K562 (cell line): Measurements from ENCODE around the gene SLC44A1. TPM values are rescaled to one million over a fixed set of nuclear protein-coding genes. Genes with fewer than 3 reads are reported as not detected.

Experiments used
- ASH1L ChIP-seq: fragments of 450-650 bp; IDR thresholded peaks from 2 replicates; pipeline ENCODE4 v1.6.1; 2018; ENCODE audit warnings: borderline replicate concordance, mild to moderate bottlenecking, low read depth; ENCODE audit not compliant: partially characterized antibody
- CBFA2T3 ChIP-seq: fragments of 450-650 bp; IDR thresholded peaks from 2 replicates; pipeline ENCODE4 v1.6.1; 2017
- GTF2A2 ChIP-seq: IDR thresholded peaks from 2 replicates; pipeline ENCODE4 v1.6.1; 2016; ENCODE audit warnings: mild to moderate bottlenecking, missing genetic modification characterization, missing compliant biosample characterization
- HDAC1 ChIP-seq, 2 experiments: fragments of 450-650 bp; IDR thresholded peaks; 2 replicates each; pipeline ENCODE4 v1.6.1; 2016 to 2017; ENCODE audit warnings: inconsistent platforms in 1 of 2, mild to moderate bottlenecking in 1 of 2, moderate library complexity in 1 of 2
- HEY1 ChIP-seq: fragments of 250-450 bp; sonication (Bioruptor Pico); IDR thresholded peaks from 2 replicates; pipeline ENCODE4 v1.5.0; 2020; ENCODE audit warnings: mild to moderate bottlenecking, moderate library complexity, borderline replicate concordance
- KLF1 ChIP-seq: fragments of 450-650 bp; IDR thresholded peaks from 2 replicates; pipeline ENCODE4 v1.6.1; 2016; ENCODE audit warnings: missing genetic modification characterization, missing compliant biosample characterization
- L3MBTL2 ChIP-seq: fragments of 450-650 bp; IDR thresholded peaks from 2 replicates; pipeline ENCODE4 v1.6.1; 2016; ENCODE audit warnings: mild to moderate bottlenecking, moderate library complexity
- MCM5 ChIP-seq: fragments of 450-650 bp; IDR thresholded peaks from 2 replicates; pipeline ENCODE4 v1.6.1; 2016; ENCODE audit warnings: low read depth
- NEUROD1 ChIP-seq: fragments of 150-350 bp; IDR thresholded peaks from 2 replicates; pipeline ENCODE4 v1.6.1; 2014; ENCODE audit warnings: borderline replicate concordance, low read length, low read depth; ENCODE audit not compliant: partially characterized antibody
- NFRKB ChIP-seq: fragments of 450-650 bp; IDR thresholded peaks from 2 replicates; pipeline ENCODE4 v1.6.1; 2016; ENCODE audit warnings: low read depth
- RBM14 ChIP-seq: fragments of 200-400 bp; formaldehyde crosslinking; IDR thresholded peaks from 2 replicates; pipeline ENCODE4 v1.6.1; 2018; ENCODE audit warnings: low read depth, mild to moderate bottlenecking, low read length, moderate library complexity, borderline replicate concordance; ENCODE audit not compliant: insufficient read depth
- RBM25 ChIP-seq: fragments of 200-400 bp; formaldehyde crosslinking; IDR thresholded peaks from 2 replicates; pipeline ENCODE4 v1.6.1; 2018; ENCODE audit warnings: low read length, low read depth, moderate library complexity; ENCODE audit not compliant: severe bottlenecking
- SNIP1 ChIP-seq: fragments of 450-650 bp; IDR thresholded peaks from 2 replicates; pipeline ENCODE4 v1.7.1; 2017; ENCODE audit warnings: low read depth, mild to moderate bottlenecking
- STAG1 ChIP-seq: sonication (generic); formaldehyde crosslinking; IDR thresholded peaks from 2 replicates; pipeline ENCODE4 v1.5.0; 2020; ENCODE audit warnings: missing genetic modification reagents, borderline replicate concordance
- ZNF695 ChIP-seq: fragments of 450-650 bp; formaldehyde crosslinking; IDR thresholded peaks from 2 replicates; pipeline ENCODE4 v1.4.0; 2020; ENCODE audit warnings: mild to moderate bottlenecking, moderate library complexity
- polyA plus RNA-seq, 8 experiments: library from polyadenylated mRNA; depleted of rRNA in 4 of 8; stranded (reverse) in 5 of 8; unstranded in 3 of 8; fragments of >200 nt; fragmentation: Nextera tagmentation in 2 of 8; fragmentation: Illumina TruSeq in 1 of 8; extraction: Ambion mirVana in 2 of 8; extraction: Trizol in 1 of 8; gene quantifications; 2 replicates each; pipeline versions ENCODE4 v1.2.1 to v1.2.3, GENCODE V29; 2011 to 2014; ENCODE audit warnings: inconsistent platforms in 1 of 8, missing spikeins in 1 of 8
- total RNA-seq, 7 experiments: library from RNA; depleted of rRNA in 6 of 7; stranded (reverse); fragments of >200 nt in 6 of 7; fragmentation: Illumina TruSeq in 2 of 7; extraction: Trizol in 2 of 7; gene quantifications; 2 replicates each; pipeline versions ENCODE4 v1.2.1 to v1.2.3, GENCODE V29; 2011 to 2021; ENCODE audit warnings: low replicate concordance in 1 of 7
- TF ChIP-seq, protein P1 (sequence below): fragments of 450-650 bp; IDR thresholded peaks from 2 replicates; pipeline ENCODE4 v1.6.1; 2016
- TF ChIP-seq, protein P2 (sequence below): fragments of 250-450 bp; sonication (Bioruptor Pico); IDR thresholded peaks from 2 replicates; pipeline ENCODE4 v1.6.1; 2021; ENCODE audit warnings: mild to moderate bottlenecking
- TF ChIP-seq, protein P3 (sequence below): fragments of 450-650 bp; IDR thresholded peaks from 2 replicates; pipeline ENCODE4 v1.6.1; 2016; ENCODE audit warnings: low read depth, mild to moderate bottlenecking, moderate library complexity
- TF ChIP-seq, protein P4 (sequence below): sonication (generic); formaldehyde crosslinking; IDR thresholded peaks from 2 replicates; pipeline ENCODE4 v1.8.0; 2022; ENCODE audit warnings: mild to moderate bottlenecking, low read depth, missing genetic modification reagents
- TF ChIP-seq, protein P5 (sequence below): sonication (generic); formaldehyde crosslinking; IDR thresholded peaks from 2 replicates; pipeline ENCODE4 v1.8.1; 2023; ENCODE audit warnings: mild to moderate bottlenecking, missing genetic modification reagents
- TF ChIP-seq, protein P6 (sequence below): fragments of 450-650 bp; formaldehyde crosslinking; IDR thresholded peaks from 2 replicates; pipeline ENCODE4 v1.4.0; 2020; ENCODE audit warnings: mild to moderate bottlenecking, moderate library complexity

Gene SLC44A1
- total and polyA plus RNA-seq, 9 of the 15 experiments (the other 6 are each of a cell fraction or from before 2014, with no cell fraction given) = 0.11 to 0.59 (median 0.30) TPM

DNA sequence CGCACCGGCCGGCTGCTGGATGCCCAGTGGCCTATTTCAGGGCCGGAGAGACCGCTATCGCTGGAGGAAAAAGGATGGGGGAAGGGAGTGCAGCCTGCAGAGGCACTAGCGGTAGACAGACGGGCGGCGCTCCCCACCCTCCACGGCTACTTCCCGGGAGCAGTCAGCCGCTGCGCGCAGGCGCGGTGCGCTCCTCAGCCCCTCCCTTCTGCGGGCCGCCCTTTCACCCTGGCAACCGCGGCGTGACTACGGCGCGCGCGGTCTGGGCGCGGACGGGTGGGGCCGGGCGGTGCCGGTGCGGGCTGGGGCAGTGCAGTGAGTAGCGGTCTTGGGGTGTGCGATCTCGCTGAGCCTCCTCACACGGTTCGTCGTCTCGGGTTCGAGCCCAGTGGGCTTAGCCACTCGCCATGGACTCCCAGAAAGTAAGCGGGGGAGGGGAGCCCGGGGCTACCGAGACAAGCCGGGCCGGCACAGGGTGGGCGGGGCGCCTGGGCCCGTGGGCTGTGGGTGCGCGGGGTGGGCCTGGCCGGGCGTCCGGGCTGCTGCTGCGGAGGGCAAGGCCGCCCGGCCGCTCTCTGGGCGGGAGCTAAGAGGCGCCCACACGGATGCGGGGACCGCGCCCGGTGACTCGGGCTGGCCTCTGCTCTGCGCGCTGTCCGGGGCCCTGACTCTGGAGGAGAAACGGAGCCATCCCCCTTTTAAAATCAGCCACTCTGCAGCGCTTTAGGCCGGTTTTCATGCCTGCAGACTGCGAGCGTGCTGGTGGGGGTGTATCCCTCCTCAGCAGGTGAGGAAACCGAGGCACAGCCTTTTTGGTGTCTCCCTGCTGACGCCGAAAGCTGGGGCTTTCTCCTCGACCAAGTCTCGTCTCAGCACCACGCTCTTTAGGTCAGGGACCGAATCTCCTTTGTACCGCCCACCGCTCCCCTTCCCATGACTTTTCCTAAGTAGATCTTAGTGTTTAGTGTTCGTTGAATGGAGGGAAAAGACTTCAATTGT is 203.7 kb downstream of the SLC44A1 start, which contains the start of gene FSD1L (continued):
- TF ChIP-seq, protein P1, sequence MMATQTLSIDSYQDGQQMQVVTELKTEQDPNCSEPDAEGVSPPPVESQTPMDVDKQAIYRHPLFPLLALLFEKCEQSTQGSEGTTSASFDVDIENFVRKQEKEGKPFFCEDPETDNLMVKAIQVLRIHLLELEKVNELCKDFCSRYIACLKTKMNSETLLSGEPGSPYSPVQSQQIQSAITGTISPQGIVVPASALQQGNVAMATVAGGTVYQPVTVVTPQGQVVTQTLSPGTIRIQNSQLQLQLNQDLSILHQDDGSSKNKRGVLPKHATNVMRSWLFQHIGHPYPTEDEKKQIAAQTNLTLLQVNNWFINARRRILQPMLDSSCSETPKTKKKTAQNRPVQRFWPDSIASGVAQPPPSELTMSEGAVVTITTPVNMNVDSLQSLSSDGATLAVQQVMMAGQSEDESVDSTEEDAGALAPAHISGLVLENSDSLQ = peak; percentile 65
- no peak for TF ChIP-seq GTF2A2 (tag)
- TF ChIP-seq NEUROD1 = peak; percentile 51
- TF ChIP-seq MCM5 = no peak
- TF ChIP-seq ZNF695 (CRISPR knock-in tag) = no peak
- TF ChIP-seq RBM14 = no peak
- TF ChIP-seq, protein P2, sequence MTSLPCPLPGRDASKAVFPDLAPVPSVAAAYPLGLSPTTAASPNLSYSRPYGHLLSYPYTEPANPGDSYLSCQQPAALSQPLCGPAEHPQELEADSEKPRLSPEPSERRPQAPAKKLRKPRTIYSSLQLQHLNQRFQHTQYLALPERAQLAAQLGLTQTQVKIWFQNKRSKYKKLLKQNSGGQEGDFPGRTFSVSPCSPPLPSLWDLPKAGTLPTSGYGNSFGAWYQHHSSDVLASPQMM (CRISPR knock-in tag) = no peak
- TF ChIP-seq KLF1 (tag) = peak; percentile 96
- no peak for TF ChIP-seq HEY1 (CRISPR knock-in tag)
- TF ChIP-seq RBM25 = no peak
- TF ChIP-seq, protein P3, sequence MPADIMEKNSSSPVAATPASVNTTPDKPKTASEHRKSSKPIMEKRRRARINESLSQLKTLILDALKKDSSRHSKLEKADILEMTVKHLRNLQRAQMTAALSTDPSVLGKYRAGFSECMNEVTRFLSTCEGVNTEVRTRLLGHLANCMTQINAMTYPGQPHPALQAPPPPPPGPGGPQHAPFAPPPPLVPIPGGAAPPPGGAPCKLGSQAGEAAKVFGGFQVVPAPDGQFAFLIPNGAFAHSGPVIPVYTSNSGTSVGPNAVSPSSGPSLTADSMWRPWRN = no peak
- TF ChIP-seq L3MBTL2 = no peak
- TF ChIP-seq, protein P4, sequence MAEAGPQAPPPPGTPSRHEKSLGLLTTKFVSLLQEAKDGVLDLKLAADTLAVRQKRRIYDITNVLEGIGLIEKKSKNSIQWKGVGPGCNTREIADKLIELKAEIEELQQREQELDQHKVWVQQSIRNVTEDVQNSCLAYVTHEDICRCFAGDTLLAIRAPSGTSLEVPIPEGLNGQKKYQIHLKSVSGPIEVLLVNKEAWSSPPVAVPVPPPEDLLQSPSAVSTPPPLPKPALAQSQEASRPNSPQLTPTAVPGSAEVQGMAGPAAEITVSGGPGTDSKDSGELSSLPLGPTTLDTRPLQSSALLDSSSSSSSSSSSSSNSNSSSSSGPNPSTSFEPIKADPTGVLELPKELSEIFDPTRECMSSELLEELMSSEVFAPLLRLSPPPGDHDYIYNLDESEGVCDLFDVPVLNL (CRISPR knock-in tag) = no peak
- TF ChIP-seq NFRKB = 0 out of 2 replicates have a peak, but pooled peaks have one; percentile 6
- TF ChIP-seq, protein P5, sequence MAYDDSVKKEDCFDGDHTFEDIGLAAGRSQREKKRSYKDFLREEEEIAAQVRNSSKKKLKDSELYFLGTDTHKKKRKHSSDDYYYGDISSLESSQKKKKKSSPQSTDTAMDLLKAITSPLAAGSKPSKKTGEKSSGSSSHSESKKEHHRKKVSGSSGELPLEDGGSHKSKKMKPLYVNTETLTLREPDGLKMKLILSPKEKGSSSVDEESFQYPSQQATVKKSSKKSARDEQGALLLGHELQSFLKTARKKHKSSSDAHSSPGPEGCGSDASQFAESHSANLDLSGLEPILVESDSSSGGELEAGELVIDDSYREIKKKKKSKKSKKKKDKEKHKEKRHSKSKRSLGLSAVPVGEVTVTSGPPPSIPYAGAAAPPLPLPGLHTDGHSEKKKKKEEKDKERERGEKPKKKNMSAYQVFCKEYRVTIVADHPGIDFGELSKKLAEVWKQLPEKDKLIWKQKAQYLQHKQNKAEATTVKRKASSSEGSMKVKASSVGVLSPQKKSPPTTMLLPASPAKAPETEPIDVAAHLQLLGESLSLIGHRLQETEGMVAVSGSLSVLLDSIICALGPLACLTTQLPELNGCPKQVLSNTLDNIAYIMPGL (CRISPR knock-in tag) = peak; percentile 60; the same call in 1 of the 2 replicates
- TF ChIP-seq SNIP1 = no peak
- no peak for TF ChIP-seq ASH1L
- no peak for TF ChIP-seq CBFA2T3
- TF ChIP-seq, protein P6, sequence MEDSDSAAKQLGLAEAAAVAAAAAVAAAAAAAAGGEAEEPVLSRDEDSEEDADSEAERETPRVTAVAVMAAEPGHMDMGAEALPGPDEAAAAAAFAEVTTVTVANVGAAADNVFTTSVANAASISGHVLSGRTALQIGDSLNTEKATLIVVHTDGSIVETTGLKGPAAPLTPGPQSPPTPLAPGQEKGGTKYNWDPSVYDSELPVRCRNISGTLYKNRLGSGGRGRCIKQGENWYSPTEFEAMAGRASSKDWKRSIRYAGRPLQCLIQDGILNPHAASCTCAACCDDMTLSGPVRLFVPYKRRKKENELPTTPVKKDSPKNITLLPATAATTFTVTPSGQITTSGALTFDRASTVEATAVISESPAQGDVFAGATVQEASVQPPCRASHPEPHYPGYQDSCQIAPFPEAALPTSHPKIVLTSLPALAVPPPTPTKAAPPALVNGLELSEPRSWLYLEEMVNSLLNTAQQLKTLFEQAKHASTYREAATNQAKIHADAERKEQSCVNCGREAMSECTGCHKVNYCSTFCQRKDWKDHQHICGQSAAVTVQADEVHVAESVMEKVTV = no peak
- TF ChIP-seq STAG1 (CRISPR knock-in tag) = no peak
- peak in 1 of 2 experiments; percentile 80; a peak in 1 of 4 replicates for TF ChIP-seq HDAC1 (IDR thresholded peaks at IDR 0.05)
